Loucy (cell line): Measurements from ENCODE around the gene C9.
"Not testable (repeated sequence)": the region's sequence is repeated elsewhere in the genome, so short reads cannot be mapped to it uniquely, and the experiment has no call there.

ENCODE experiments used
- H2AFZ ChIP-seq: fragments of 200-600 bp; sonication (generic); 2 replicates; pipeline ENCODE4 v1.6.0; 2016; ENCODE audit warnings: antibody characterized with exemption, mild to moderate bottlenecking, low read length, moderate library complexity
- H3F3A ChIP-seq: fragments of 200-600 bp; 2 replicates; pipeline ENCODE4 v1.6.0; 2016; ENCODE audit warnings: antibody characterized with exemption, low read depth, mild to moderate bottlenecking
- H3K27me3 ChIP-seq: fragments of 200-600 bp; sonication (generic); 2 replicates; pipeline ENCODE4 v1.6.1; 2014; ENCODE audit warnings: low read length, mild to moderate bottlenecking; ENCODE audit not compliant: insufficient read depth, poor library complexity, severe bottlenecking
- H3K36me3 ChIP-seq: fragments of 200-600 bp; sonication (generic); 2 replicates; pipeline ENCODE4 v1.6.1; 2016; ENCODE audit warnings: low read length; ENCODE audit not compliant: insufficient read depth
- H3K4me1 ChIP-seq: fragments of 200-600 bp; sonication (generic); 2 replicates; pipeline ENCODE4 v1.5.1; 2014; ENCODE audit warnings: low read length, mild to moderate bottlenecking; ENCODE audit not compliant: insufficient read depth, poor library complexity, severe bottlenecking
- H3K4me2 ChIP-seq: fragments of 200-600 bp; sonication (generic); 2 replicates; pipeline ENCODE4 v1.6.0; 2014; ENCODE audit warnings: antibody characterized with exemption, low read length, low read depth, mild to moderate bottlenecking; ENCODE audit not compliant: poor library complexity, severe bottlenecking
- H3K4me3 ChIP-seq: fragments of 200-600 bp; sonication (generic); 2 replicates; pipeline ENCODE4 v1.5.1; 2014; ENCODE audit warnings: low read length, mild to moderate bottlenecking, mixed read lengths; ENCODE audit not compliant: poor library complexity, severe bottlenecking
- H3K79me2 ChIP-seq: fragments of 200-600 bp; sonication (generic); 2 replicates; pipeline ENCODE4 v1.6.1; 2014; ENCODE audit warnings: low read length; ENCODE audit not compliant: insufficient read depth
- H3K9ac ChIP-seq: fragments of 200-600 bp; sonication (generic); 2 replicates; pipeline ENCODE4 v1.6.0; 2014; ENCODE audit warnings: mild to moderate bottlenecking, low read depth, low read length, moderate library complexity; ENCODE audit not compliant: poor library complexity, severe bottlenecking
- H3K9me2 ChIP-seq: fragments of 200-600 bp; sonication (generic); replicated peaks from 2 replicates; pipeline ENCODE4 v1.6.1; 2016; ENCODE audit warnings: low read depth, low read length, mixed read lengths
- H3K9me3 ChIP-seq: fragments of 200-600 bp; sonication (generic); 2 replicates; pipeline ENCODE4 v1.6.1; 2014; ENCODE audit warnings: mild to moderate bottlenecking, antibody characterized with exemption, low read length, low read depth; ENCODE audit not compliant: insufficient read depth
- H4K20me1 ChIP-seq: fragments of 200-600 bp; sonication (generic); 2 replicates; pipeline ENCODE4 v1.6.0; 2014; ENCODE audit warnings: antibody characterized with exemption, low read length, mild to moderate bottlenecking; ENCODE audit not compliant: insufficient read depth, poor library complexity, severe bottlenecking
- EZH2phosphoT487 ChIP-seq: fragments of 200-600 bp; IDR thresholded peaks from 2 replicates; pipeline ENCODE4 v1.6.1; 2018; ENCODE audit warnings: antibody characterized with exemption, mild to moderate bottlenecking, moderate library complexity, borderline replicate concordance
- TF ChIP-seq, protein P1 (sequence below): fragments of 200-600 bp; sonication (generic); conservative IDR thresholded peaks from 2 replicates; pipeline ENCODE4 v1.5.1; 2014; ENCODE audit warnings: mild to moderate bottlenecking, antibody characterized with exemption, low read length

The C9 gene

DNA sequence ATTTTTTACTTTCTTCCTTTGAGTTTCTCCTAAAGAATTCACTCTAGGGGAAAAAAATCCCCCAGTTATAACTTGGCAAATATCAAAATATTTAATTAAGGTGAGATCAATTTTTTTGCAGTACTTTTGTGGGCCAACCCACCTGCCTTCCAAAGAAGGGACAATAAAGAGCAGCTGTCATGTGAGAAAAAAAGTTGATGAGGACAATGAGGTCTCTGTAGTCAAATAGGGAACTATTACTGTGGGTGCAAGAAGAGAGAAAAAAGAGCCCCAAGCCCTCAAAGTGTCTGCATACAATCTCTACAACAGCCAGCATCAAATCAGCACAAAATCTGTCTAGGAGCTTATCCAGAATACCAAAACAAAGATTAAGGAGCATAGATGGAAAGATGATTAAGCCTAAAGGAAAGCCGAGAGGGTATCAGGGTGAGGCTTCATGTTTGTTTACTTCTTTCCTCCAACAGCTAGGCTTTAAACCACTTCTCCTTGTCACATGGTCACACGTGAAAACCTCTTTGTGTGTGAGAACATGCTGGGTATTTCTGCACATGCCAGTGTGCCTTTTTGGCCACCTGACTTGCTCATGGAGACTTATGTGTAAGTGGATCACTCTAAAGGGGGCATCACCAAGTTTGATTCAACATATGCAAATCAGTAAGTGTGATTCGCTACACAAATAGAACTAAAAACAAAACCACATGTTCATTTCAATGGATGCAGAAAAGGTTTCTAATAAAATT is 125.8 kb downstream of the C9 start:
- TF ChIP-seq EZH2phosphoT487 = no peak
- TF ChIP-seq, protein P1, sequence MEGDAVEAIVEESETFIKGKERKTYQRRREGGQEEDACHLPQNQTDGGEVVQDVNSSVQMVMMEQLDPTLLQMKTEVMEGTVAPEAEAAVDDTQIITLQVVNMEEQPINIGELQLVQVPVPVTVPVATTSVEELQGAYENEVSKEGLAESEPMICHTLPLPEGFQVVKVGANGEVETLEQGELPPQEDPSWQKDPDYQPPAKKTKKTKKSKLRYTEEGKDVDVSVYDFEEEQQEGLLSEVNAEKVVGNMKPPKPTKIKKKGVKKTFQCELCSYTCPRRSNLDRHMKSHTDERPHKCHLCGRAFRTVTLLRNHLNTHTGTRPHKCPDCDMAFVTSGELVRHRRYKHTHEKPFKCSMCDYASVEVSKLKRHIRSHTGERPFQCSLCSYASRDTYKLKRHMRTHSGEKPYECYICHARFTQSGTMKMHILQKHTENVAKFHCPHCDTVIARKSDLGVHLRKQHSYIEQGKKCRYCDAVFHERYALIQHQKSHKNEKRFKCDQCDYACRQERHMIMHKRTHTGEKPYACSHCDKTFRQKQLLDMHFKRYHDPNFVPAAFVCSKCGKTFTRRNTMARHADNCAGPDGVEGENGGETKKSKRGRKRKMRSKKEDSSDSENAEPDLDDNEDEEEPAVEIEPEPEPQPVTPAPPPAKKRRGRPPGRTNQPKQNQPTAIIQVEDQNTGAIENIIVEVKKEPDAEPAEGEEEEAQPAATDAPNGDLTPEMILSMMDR = no peak
- H3K4me1 ChIP-seq = no peaks in the 10 kb centered on the region
- H3F3A ChIP-seq = no peaks in the 10 kb centered on the region

DNA sequence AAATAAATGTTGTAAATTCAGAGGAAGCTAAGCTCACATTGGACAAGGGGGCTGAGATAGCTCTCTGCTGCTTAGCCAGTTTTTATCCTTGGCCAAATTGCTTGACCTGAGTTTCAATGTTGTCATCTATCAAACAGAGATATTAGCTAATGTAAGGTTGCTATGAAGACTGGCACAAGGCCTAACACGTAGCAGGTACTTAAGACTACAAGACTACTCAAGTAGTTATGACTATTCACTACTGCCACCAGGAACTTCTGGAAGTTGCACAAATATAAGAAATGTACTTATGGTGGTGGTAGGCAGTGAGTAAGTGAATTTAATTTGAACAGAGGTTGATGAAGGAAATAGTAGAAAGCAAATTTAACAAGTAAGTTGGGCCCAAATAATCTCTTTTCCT is 127.6 kb downstream of the C9 start:
- Histone ChIP-seq H2AFZ (no peak overlapping the region), H3K4me3 (no peak overlapping the region), H4K20me1 (no peaks in the 10 kb centered on the region), H3K36me3 (no peaks in the 10 kb centered on the region), H3K9me2 (no peaks in the 10 kb centered on the region), H3K27me3 (no peaks in the 10 kb centered on the region), H3K4me1 (no peaks in the 10 kb centered on the region), H3K4me2 (no peak overlapping the region), H3K9me3 (peaks cover 3% of the 10 kb centered on the region; the same call in 1 of the 2 replicates), H3F3A (no peaks in the 10 kb centered on the region), H3K9ac (no peak overlapping the region), H3K79me2 (no peaks in the 10 kb centered on the region)
- TF ChIP-seq, protein P1 = no peak
- no peak for TF ChIP-seq EZH2phosphoT487

More for the DNA sequence above, 125.8 kb downstream of the C9 start:
- H3K79me2 ChIP-seq = no peaks in the 10 kb centered on the region
- no peak overlapping the region for H3K4me3 ChIP-seq
- H3K9ac ChIP-seq = no peak overlapping the region
- no peaks in the 10 kb centered on the region for H3K36me3 ChIP-seq
- H3K9me2 ChIP-seq = no peaks in the 10 kb centered on the region
- no peaks in the 10 kb centered on the region for H4K20me1 ChIP-seq
- H3K4me2 ChIP-seq = no peak overlapping the region
- peaks cover 3% of the 10 kb centered on the region; the same call in 1 of the 2 replicates for H3K9me3 ChIP-seq
- H3K27me3 ChIP-seq = no peaks in the 10 kb centered on the region
- H2AFZ ChIP-seq = no peak overlapping the region

DNA sequence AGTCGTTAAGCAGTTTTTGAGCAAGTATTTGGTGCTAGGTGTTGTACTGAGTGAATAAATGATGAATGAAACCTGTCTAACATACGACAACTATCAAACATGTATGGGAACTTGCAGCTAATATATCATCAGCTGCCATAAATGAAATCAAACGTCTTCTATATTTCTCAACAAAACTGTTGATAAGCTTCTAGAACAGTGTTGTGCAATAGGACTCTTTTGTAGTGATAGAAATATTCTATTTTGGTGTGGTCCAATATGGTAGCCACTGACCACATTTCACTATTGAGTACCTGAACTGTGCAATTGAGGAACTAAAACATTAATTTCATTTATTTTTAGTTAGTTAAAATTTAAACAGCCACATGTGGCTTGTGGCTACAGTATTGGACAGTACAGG is 128.6 kb downstream of the C9 start:
- Histone ChIP-seq H3K27me3 (no peaks in the 10 kb centered on the region), H3K9me2 (no peaks in the 10 kb centered on the region), H3K4me1 (no peaks in the 10 kb centered on the region), H3K79me2 (no peaks in the 10 kb centered on the region), H3F3A (no peaks in the 10 kb centered on the region), H3K36me3 (no peaks in the 10 kb centered on the region), H2AFZ (no peak overlapping the region), H3K9me3 (no peaks in the 10 kb centered on the region), H3K9ac (no peak overlapping the region), H3K4me3 (no peak overlapping the region), H3K4me2 (no peak overlapping the region), H4K20me1 (no peaks in the 10 kb centered on the region)
- no peak for TF ChIP-seq EZH2phosphoT487
- TF ChIP-seq, protein P1 = no peak

DNA sequence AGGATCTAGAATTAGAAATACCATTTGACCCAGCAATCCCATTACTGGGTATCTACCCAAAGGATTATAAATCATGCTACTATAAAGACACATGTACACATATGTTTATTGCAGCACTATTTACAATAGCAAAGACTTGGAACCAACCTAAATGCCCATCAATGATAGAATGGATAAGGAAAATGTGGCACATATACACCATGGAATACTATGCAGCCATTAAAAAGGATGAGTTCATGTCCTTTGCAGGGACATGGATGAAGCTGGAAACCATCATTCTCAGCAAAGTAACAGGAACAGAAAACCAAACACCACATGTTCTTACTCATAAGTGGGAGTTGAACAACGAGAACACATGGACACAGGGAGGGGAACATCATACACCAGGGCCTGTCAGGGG is 129.8 kb downstream of the C9 start:
- H3K79me2 ChIP-seq, H3K4me1 ChIP-seq, H3K4me3 ChIP-seq, H4K20me1 ChIP-seq, H3K9me3 ChIP-seq, H3K9me2 ChIP-seq, H3K4me2 ChIP-seq, H3K9ac ChIP-seq, H3F3A ChIP-seq, H2AFZ ChIP-seq, H3K36me3 ChIP-seq, H3K27me3 ChIP-seq: not testable (repeated sequence)
